ENCODE data around the gene CHST9.

The CHST9 gene

DNA sequence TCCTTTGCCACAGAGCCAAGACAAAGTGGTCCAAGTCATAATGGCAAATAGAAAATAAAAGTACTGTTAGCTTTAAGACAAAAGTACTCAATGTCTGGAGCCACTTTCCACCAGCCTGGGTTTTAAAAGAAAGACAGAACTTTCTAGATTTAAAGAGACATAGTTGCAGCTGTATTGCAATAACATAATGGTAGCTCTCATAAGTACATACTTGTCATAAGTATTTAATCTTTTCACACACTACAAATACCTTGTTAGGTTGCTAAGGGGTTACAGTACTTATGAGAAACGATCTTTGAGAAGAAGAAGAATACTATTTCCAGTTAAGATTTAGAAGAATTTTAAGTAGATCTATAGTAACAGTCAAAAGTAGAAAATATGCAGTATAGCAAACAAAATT is 290.7 kb downstream of the CHST9 start:
- no peaks in the 10 kb centered on the region for H4K20me1 ChIP-seq (ENCODE audit: insufficient read depth, low read length)

DNA sequence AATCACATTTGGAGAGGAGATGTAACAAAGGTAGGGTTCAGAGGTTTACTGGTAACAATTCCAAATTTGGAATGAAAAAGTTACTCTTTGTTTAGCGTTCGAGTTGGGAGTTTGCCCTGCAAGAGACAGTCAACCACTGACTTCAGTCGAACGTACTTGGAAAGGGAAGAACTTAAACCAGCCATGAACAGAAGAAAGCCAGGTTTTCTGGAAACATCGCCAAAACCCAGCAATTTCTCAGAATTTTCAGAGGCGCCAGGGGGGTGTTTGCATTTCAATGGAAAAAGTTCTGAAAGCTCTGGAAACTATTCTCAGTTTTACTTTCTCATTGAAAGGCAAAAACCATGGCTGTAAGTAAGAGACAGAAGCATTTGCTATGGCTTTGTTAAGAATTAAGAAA is 291.1 kb downstream of the CHST9 start:
- Histone ChIP-seq H3K79me2 (ENCODE audit: insufficient read depth, low read length) (no peaks in the 10 kb centered on the region), H3F3A (ENCODE audit: insufficient read depth, low read length) (no peaks in the 10 kb centered on the region), H2AFZ (ENCODE audit: low read length) (no peak overlapping the region), H3K9me2 (ENCODE audit: low read depth, low read length) (no peaks in the 10 kb centered on the region), H3K4me1 (ENCODE audit: insufficient read depth, low read length, severe bottlenecking) (no peaks in the 10 kb centered on the region), H3K4me2 (ENCODE audit: low read length) (no peak overlapping the region), H3K9me3 (ENCODE audit: low read length) (no peaks in the 10 kb centered on the region), H3K9ac (ENCODE audit: low read length) (no peak overlapping the region), H3K27ac (ENCODE audit: low read depth, low read length, poor library complexity, severe bottlenecking) (no peak overlapping the region), H3K36me3 (ENCODE audit: insufficient read depth, low read length) (no peaks in the 10 kb centered on the region), H3K27me3 (ENCODE audit: insufficient read depth, low read length) (no peaks in the 10 kb centered on the region), H3K4me3 (ENCODE audit: low read depth, low read length, poor library complexity, severe bottlenecking) (no peak overlapping the region), H4K20me1 (ENCODE audit: insufficient read depth, low read length) (no peaks in the 10 kb centered on the region)
- no peak for TF ChIP-seq EZH2 (IDR thresholded peaks at IDR 0.05; ENCODE audit: borderline replicate concordance, low read length)

More for the DNA sequence above, 290.7 kb downstream of the CHST9 start:
- Histone ChIP-seq H3K9me2 (ENCODE audit: low read depth, low read length) (no peaks in the 10 kb centered on the region), H3K36me3 (ENCODE audit: insufficient read depth, low read length) (no peaks in the 10 kb centered on the region), H3K9me3 (ENCODE audit: low read length) (no peaks in the 10 kb centered on the region), H3K4me3 (ENCODE audit: low read depth, low read length, poor library complexity, severe bottlenecking) (no peak overlapping the region), H3K9ac (ENCODE audit: low read length) (no peak overlapping the region), H3K79me2 (ENCODE audit: insufficient read depth, low read length) (no peaks in the 10 kb centered on the region), H3F3A (ENCODE audit: insufficient read depth, low read length) (no peaks in the 10 kb centered on the region), H3K4me1 (ENCODE audit: insufficient read depth, low read length, severe bottlenecking) (no peaks in the 10 kb centered on the region), H2AFZ (ENCODE audit: low read length) (no peak overlapping the region), H3K4me2 (ENCODE audit: low read length) (no peak overlapping the region), H3K27ac (ENCODE audit: low read depth, low read length, poor library complexity, severe bottlenecking) (no peak overlapping the region), H3K27me3 (ENCODE audit: insufficient read depth, low read length) (no peaks in the 10 kb centered on the region)
- no peak for TF ChIP-seq EZH2 (IDR thresholded peaks at IDR 0.05; ENCODE audit: borderline replicate concordance, low read length)
- TF ChIP-seq, protein P1, sequence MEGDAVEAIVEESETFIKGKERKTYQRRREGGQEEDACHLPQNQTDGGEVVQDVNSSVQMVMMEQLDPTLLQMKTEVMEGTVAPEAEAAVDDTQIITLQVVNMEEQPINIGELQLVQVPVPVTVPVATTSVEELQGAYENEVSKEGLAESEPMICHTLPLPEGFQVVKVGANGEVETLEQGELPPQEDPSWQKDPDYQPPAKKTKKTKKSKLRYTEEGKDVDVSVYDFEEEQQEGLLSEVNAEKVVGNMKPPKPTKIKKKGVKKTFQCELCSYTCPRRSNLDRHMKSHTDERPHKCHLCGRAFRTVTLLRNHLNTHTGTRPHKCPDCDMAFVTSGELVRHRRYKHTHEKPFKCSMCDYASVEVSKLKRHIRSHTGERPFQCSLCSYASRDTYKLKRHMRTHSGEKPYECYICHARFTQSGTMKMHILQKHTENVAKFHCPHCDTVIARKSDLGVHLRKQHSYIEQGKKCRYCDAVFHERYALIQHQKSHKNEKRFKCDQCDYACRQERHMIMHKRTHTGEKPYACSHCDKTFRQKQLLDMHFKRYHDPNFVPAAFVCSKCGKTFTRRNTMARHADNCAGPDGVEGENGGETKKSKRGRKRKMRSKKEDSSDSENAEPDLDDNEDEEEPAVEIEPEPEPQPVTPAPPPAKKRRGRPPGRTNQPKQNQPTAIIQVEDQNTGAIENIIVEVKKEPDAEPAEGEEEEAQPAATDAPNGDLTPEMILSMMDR (IDR thresholded peaks at IDR 0.05; ENCODE audit: low read length) = no peak

DNA sequence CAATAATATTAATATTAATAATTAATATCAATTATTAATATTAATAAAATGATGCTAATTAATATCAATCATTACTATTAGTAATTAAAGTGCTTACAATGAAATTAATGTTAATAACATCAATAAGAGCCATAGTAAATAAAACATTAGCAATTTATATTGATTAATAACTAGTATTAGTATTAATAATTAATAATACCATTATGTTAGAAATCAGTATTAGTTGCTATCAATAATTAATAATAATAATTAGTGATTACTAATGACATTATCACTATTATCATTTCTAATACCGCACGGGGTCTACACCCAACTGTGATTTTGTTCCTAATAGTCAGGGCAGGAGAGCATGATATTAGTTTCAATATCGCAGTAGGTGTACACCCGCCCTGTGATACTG is 296.8 kb downstream of the CHST9 start:
- no peaks in the 10 kb centered on the region for H3K4me1 ChIP-seq (ENCODE audit: insufficient read depth, low read length, severe bottlenecking)
- H3K9ac ChIP-seq (ENCODE audit: low read length) = no peak overlapping the region
- H3K79me2 ChIP-seq (ENCODE audit: insufficient read depth, low read length) = no peaks in the 10 kb centered on the region
- no peak overlapping the region for H3K4me2 ChIP-seq (ENCODE audit: low read length)
- no peaks in the 10 kb centered on the region for H4K20me1 ChIP-seq (ENCODE audit: insufficient read depth, low read length)
- H3K27me3 ChIP-seq (ENCODE audit: insufficient read depth, low read length) = no peaks in the 10 kb centered on the region
- H3K36me3 ChIP-seq (ENCODE audit: insufficient read depth, low read length) = no peaks in the 10 kb centered on the region
- no peaks in the 10 kb centered on the region for H3F3A ChIP-seq (ENCODE audit: insufficient read depth, low read length)
- no peaks in the 10 kb centered on the region for H3K9me3 ChIP-seq (ENCODE audit: low read length)
- TF ChIP-seq, protein P1 (IDR thresholded peaks at IDR 0.05; ENCODE audit: low read length) = no peak
- TF ChIP-seq EZH2 (IDR thresholded peaks at IDR 0.05; ENCODE audit: borderline replicate concordance, low read length) = no peak
- H2AFZ ChIP-seq (ENCODE audit: low read length) = no peak overlapping the region
- H3K27ac ChIP-seq (ENCODE audit: low read depth, low read length, poor library complexity, severe bottlenecking) = no peak overlapping the region
- no peak overlapping the region for H3K4me3 ChIP-seq (ENCODE audit: low read depth, low read length, poor library complexity, severe bottlenecking)
- H3K9me2 ChIP-seq (ENCODE audit: low read depth, low read length) = no peaks in the 10 kb centered on the region

DNA sequence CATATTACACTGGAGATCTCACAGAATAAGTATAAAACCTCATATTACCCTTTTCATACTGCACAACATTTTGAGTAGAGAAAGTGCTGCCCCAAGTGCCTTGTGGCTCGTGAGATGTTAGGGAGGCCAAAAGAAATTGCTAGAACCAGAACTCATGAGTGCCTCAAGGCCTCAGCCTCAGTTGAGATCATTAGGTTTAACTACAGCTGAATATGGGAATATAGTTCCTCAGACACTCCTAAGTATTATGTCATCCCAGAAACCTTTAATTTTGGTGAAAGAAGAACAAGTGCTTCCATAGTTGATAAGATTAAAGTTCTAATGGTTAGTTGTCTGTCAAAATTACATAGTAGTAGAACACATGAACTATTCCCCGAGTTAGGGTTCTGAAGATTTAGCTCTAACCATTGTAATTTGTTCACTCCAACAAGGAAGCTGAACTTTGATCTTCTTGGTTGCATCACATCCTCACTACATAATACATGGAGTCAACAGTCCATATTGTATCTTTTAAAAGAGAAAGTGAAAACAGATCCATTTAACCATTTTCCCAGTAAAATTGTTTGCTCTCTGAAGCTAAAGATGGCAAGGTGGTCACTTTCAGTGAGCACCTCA is 310.0 kb downstream of the CHST9 start:
- no peaks in the 10 kb centered on the region for H3K27me3 ChIP-seq (ENCODE audit: insufficient read depth, low read length)
- no peak overlapping the region for H3K4me2 ChIP-seq (ENCODE audit: low read length)
- no peaks in the 10 kb centered on the region for H3K36me3 ChIP-seq (ENCODE audit: insufficient read depth, low read length)
- no peak overlapping the region for H3K4me3 ChIP-seq (ENCODE audit: low read depth, low read length, poor library complexity, severe bottlenecking)
- H3K9me2 ChIP-seq (ENCODE audit: low read depth, low read length) = no peaks in the 10 kb centered on the region
- H4K20me1 ChIP-seq (ENCODE audit: insufficient read depth, low read length) = no peaks in the 10 kb centered on the region
- H3K79me2 ChIP-seq (ENCODE audit: insufficient read depth, low read length) = no peaks in the 10 kb centered on the region
- no peaks in the 10 kb centered on the region for H3K4me1 ChIP-seq (ENCODE audit: insufficient read depth, low read length, severe bottlenecking)
- no peaks in the 10 kb centered on the region for H3K9me3 ChIP-seq (ENCODE audit: low read length)
- TF ChIP-seq, protein P1 (IDR thresholded peaks at IDR 0.05; ENCODE audit: low read length) = no peak
- no peak for TF ChIP-seq EZH2 (IDR thresholded peaks at IDR 0.05; ENCODE audit: borderline replicate concordance, low read length)
- H3F3A ChIP-seq (ENCODE audit: insufficient read depth, low read length) = no peaks in the 10 kb centered on the region
- no peak overlapping the region for H2AFZ ChIP-seq (ENCODE audit: low read length)
- no peak overlapping the region for H3K27ac ChIP-seq (ENCODE audit: low read depth, low read length, poor library complexity, severe bottlenecking)
- no peak overlapping the region for H3K9ac ChIP-seq (ENCODE audit: low read length)

Data from OCI-LY1 (cell line).